Omental fat pad (tissue), 4 donors: Measurements from ENCODE around the gene FGF2. TPM values are rescaled to one million over a fixed set of nuclear protein-coding genes. Genes with fewer than 3 reads are reported as not detected.

ENCODE experiments used
- total RNA-seq, 4 donors: library from RNA; depleted of rRNA; stranded (reverse); fragments of >200 nt; gene quantifications; one replicate each; pipeline ENCODE4 v1.1.0, GENCODE V29; 2016

The FGF2 gene
- total RNA-seq, 4 donors from 2014 or later = 22.0 to 50.9 (median 27.7) TPM

Other genes starting within 250 kb of the FGF2 start
- gene IL21, start 205.8 kb upstream of the FGF2 start, total RNA-seq = not detected
- gene BBS12, start 94.1 kb upstream of the FGF2 start, total RNA-seq = 1 to 10 TPM; 3.2 to 5.7 (median 3.7) TPM
- 10 to 100 TPM in 1 of 4 donors, 1 to 10 TPM in 3; 2.5 to 10.2 (median 6.2) TPM for gene NUDT6, start 95.8 kb downstream of the FGF2 start, total RNA-seq